ENCODE measurements around the gene SKOR2.
A peak's percentile ranks its signal among the peaks of the same experiment; 100 is the strongest.

SKOR2 gene

GRCh38 chr18:47260120-47260923, 8.9 kb upstream of the SKOR2 start:
- no peak for DNase-seq

- no peak for DNase-seq
These were observed 3.0 kb upstream of the SKOR2 start for GRCh38 chr18:47254341-47254939.

- no peak for DNase-seq
These were observed 1.7 kb upstream of the SKOR2 start for GRCh38 chr18:47253101-47253654.

GRCh38 chr18:47250391-47251046, 941 bp downstream of the SKOR2 start:
- DNase-seq: no peak

- DNase-seq: no peak
These were observed 2.0 kb downstream of the SKOR2 start for GRCh38 chr18:47249314-47249981.

DNA sequence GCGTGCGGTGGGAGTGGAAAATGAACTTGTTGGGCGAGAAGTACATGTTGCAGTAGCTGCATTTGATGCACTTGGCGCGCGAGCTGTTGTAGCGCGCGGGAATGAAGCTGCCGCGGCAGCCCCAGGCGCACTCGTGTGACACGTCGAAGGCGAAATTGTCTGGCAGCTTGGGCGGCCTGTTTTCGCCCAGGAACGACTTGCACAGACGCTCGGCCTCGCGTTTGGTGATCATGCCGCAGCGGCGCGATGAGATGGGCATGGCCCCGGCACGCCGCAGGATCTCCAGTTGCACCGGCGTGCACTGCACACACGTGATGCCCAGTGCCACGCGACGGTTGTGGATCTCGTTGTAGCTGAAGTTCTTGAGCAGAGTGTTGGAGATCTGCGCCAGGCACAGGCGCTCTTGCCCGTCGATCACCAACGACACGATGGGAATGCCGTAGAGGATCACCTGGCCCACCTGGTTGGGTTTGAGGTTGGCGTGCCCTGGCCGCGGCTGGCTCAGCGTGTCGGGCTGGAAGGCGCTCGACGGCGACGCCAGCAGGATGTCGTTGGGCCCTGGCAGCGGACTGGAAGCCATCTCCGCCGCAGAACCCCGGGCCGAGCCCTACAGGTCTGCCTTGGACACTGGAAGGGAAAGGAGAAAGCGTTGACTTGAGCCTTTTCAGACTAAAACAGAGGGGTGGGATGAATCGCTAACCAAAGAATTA, 2.7 kb downstream of the SKOR2 start:
- no peak for DNase-seq

DNA sequence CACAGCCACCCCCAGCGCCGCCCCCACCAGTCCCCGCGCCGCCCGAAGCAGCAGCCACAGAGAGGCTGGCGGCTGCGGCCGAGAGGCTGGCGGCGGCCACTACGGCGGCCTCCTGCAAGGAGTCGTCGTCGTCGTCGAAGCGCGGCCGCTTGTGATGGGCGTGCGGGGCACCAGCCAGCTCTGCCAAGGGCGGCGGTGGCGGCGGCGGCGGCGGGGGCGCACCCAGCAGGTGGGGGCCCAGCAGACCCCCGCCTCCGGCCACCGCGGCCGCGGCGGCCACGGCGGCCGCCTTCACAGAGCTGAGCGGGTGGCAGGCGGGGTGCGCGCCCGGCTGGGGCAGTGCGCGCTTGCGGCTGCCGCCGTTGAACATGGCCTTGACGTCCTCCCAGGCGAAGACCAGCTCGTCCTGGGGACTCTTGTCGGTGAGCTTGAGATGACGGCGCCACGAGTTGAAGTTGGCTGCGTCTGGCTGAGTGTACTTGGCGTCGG, 3.3 kb downstream of the SKOR2 start:
- no peak for DNase-seq

DNA sequence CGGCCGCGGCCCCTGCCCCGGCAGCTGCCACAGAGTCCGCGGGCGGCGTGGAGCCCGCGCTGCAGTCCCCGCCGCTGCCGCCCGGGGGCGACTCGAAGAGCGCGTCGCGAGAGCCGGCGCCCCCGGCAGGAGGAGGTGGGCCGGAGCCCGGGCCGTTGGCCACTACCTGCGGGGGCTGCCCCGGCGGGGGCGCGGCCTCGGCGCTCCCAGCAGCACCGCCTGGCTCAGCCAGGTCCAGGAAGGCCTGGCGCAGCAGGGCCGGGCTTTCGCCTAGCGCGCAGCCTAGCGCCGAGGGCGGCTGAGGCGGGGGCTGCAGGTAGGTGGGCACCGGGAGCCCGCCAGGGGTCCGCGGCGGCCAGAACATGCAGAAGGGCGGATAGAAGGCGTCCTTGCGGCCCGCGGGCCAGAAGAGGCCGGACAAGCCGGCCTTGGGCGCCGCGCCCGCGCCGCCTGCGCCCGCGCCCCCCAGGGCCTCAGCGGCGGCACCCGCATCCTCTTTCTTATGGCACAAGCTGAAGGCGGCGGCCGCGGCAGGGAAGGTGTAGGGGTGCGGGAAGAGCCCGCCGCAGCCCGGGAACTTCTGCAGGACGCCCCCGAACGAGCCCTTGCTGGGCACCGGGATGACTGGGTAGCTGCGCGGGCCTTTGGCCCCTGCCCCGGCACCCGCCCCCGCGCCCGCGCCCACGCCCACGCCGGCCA, 3.9 kb downstream of the SKOR2 start:
- no peak for DNase-seq

DNA sequence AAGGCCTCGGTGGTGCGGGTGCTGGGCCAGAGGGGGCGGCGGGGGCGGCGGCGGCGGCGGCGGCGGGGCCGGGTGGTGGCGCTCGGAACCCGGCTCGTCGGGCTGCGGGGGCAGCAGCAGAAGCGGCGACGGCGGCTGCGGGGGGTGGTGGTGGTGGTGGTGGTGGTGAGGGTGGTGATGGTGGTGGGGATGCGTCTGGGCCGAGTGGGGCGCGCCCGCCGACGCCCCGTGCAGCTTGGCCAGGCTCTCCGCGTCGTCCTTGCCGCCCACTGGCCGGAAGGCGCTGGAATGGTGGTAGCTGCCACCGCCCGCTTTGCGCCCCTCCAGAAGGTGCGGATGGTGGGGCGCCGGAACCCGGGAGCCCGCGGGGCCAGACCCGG, 4.4 kb downstream of the SKOR2 start:
- no peak for DNase-seq

GRCh38 chr18:47246027-47246971, 5.2 kb downstream of the SKOR2 start:
- no peak for DNase-seq

DNA sequence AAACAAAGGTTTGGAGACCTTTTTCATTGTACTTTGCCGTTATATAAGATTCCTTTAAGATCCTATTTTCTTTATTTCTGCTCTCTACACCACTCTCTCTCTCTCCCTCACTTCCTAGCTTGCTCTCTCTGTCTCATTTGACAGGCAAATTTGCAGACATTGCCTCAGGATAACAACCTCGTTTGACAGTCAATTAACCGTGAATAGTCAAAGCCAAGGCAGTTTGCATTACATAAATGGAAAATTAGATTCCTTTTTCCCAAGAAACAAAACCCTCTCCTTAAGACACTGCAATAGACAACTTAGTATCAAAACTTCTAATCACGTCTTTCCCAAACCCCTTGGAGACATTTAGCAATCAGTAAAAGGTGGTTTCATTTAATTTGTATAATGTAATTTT, 7.4 kb downstream of the SKOR2 start:
- DNase-seq: no peak

DNA sequence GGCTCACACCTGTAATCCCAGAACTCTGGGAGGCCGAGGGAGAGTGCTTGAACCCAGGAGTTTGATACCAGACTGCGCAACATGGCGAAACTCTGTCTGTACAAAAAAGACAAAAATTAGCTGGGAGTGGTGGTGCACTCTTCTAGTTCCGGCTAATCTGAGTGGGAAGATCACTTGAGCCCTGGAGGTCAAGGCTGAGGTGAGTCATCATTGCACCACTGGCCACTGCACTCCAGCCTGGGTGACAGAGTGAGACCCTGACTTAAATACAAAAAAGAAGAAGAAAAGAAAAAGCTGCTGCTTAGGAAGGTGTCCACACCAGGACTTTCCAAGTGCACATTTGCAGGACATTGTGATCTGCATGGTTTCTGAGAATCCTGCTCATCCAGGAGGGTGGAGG, 16.4 kb downstream of the SKOR2 start:
- no peak for DNase-seq

- DNase-seq: no peak
These were observed 24.8 kb downstream of the SKOR2 start for GRCh38 chr18:47226660-47227059.

- DNase-seq: peak; percentile 76
These were observed 35.8 kb downstream of the SKOR2 start for GRCh38 chr18:47215554-47216138.

GRCh38 chr18:47209171-47209570, 42.3 kb downstream of the SKOR2 start:
- DNase-seq: no peak

GRCh38 chr18:47206945-47207637, 44.4 kb downstream of the SKOR2 start:
- DNase-seq: no peak

GRCh38 chr18:47204908-47205522, 46.4 kb downstream of the SKOR2 start:
- DNase-seq: peak; percentile 3

GRCh38 chr18:47203626-47204464, 47.6 kb downstream of the SKOR2 start:
- no peak for DNase-seq
